Testis (tissue), 2 donors: ENCODE data around the gene YPEL3.

Source experiments
- POLR2A ChIP-seq: fragments of 450-650 bp; IDR thresholded peaks from one replicate; pipeline ENCODE4 v1.6.1; 2017; ENCODE audit warnings: antibody characterized with exemption, mild to moderate bottlenecking, moderate library complexity
- TF ChIP-seq, protein P1 (sequence below), 3 experiments: fragments of 450-650 bp in 2 of 3; fragments of 200-600 bp in 1 of 3; sonication (generic) in 1 of 3; IDR thresholded peaks; one replicate each; pipeline ENCODE4 v1.5.1; 2016 to 2019; ENCODE audit warnings: antibody characterized with exemption in 3 of 3, mild to moderate bottlenecking in 2 of 3, moderate library complexity in 1 of 3

DNA sequence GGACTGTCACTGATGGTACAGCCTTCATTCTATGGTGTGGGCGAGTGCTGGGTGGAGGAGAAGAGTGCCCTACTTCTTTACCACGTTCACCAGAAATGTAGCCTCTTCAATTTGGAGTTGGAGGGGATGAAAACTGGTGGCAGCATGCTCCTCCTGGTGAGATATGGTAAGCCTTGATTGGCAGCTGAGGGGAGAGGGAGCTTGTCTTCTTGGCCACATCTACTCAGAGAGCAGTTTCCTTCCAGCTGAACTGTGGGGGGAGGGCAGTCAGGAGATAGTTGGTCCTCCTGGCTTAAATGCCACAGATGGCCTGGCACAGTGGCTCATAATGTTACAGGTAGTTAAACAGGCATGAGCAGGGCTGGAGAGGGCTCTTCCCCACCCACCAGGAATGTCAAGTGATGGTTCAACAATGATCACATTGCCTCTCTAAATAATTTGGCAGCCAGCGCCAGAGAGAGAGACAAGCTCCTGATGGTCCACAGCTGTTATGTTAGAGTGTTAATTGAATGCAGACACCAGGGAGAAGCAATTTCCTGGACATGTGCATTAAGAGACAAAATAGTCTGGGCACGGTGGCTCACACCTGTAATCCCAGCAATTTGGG lies 36.0 kb upstream of the YPEL3 start:
- TF ChIP-seq, protein P1, sequence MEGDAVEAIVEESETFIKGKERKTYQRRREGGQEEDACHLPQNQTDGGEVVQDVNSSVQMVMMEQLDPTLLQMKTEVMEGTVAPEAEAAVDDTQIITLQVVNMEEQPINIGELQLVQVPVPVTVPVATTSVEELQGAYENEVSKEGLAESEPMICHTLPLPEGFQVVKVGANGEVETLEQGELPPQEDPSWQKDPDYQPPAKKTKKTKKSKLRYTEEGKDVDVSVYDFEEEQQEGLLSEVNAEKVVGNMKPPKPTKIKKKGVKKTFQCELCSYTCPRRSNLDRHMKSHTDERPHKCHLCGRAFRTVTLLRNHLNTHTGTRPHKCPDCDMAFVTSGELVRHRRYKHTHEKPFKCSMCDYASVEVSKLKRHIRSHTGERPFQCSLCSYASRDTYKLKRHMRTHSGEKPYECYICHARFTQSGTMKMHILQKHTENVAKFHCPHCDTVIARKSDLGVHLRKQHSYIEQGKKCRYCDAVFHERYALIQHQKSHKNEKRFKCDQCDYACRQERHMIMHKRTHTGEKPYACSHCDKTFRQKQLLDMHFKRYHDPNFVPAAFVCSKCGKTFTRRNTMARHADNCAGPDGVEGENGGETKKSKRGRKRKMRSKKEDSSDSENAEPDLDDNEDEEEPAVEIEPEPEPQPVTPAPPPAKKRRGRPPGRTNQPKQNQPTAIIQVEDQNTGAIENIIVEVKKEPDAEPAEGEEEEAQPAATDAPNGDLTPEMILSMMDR (IDR thresholded peaks at IDR 0.05): no peak
- no peak for TF ChIP-seq POLR2A
